H1 (cell line): Measurements from ENCODE around the gene DIP2B. TPM values are rescaled to one million over a fixed set of nuclear protein-coding genes. Genes with fewer than 3 reads are reported as not detected.

Source experiments
- CTCF ChIA-PET: fragments of 300-600 bp; sonication (Branson Sonifier 250); formaldehyde crosslinking; loops from one replicate; lab custom pipeline; 2021; ENCODE audit not compliant: partially characterized antibody; lab: Charles Lee
- POLR2A ChIA-PET: fragments of 300-600 bp; sonication (Branson Sonifier 250); formaldehyde crosslinking; loops from one replicate; lab custom pipeline; 2021; ENCODE audit warnings: inconsistent platforms; ENCODE audit not compliant: partially characterized antibody; lab: Charles Lee
- DNase-seq, 2 experiments: peaks; one replicate each; pipeline versions ENCODE4 v3.0.0 to v3.0.0-alpha.2; 2010 to 2022; ENCODE audit warnings: low spot score in 2 of 2, low read depth in 1 of 2, mixed read lengths in 1 of 2
- FAIRE-seq: peaks from 2 replicates; lab custom pipeline; 2011; peaks lifted over from hg19 to GRCh38; lab: Jason Lieb, UNC
- H2AFZ ChIP-seq: 2 replicates; pipeline ENCODE4 v1.8.1; 2012; ENCODE audit warnings: low read length, inconsistent platforms
- H2AK5ac ChIP-seq: 2 replicates; pipeline ENCODE4 v1.6.1; 2013; ENCODE audit warnings: low read depth, low read length
- H2BK120ac ChIP-seq: replicated peaks from 2 replicates; pipeline ENCODE3; 2013; ENCODE audit warnings: low read depth, low read length, inconsistent platforms
- H2BK12ac ChIP-seq: 2 replicates; pipeline ENCODE4 v1.6.1; 2013; ENCODE audit warnings: low read depth, low read length
- H2BK15ac ChIP-seq: 2 replicates; pipeline ENCODE4 v1.6.1; 2013; ENCODE audit warnings: low read length
- H2BK20ac ChIP-seq: 2 replicates; pipeline ENCODE4 v1.6.1; 2013; ENCODE audit warnings: low read length
- H2BK5ac ChIP-seq: 2 replicates; pipeline ENCODE4 v1.6.1; 2013; ENCODE audit warnings: low read depth, low read length
- H3K14ac ChIP-seq: 2 replicates; pipeline ENCODE4 v1.6.1; 2013; ENCODE audit warnings: inconsistent platforms; ENCODE audit not compliant: insufficient read length
- H3K18ac ChIP-seq: 2 replicates; pipeline ENCODE4 v1.6.1; 2013; ENCODE audit warnings: low read length; ENCODE audit errors: extremely low read depth
- H3K23ac ChIP-seq: 2 replicates; pipeline ENCODE4 v1.6.1; 2013; ENCODE audit warnings: inconsistent platforms; ENCODE audit not compliant: insufficient read length
- H3K23me2 ChIP-seq: 2 replicates; pipeline ENCODE4 v1.6.1; 2013; ENCODE audit warnings: low read depth, low read length
- H3K27ac ChIP-seq: 2 replicates; pipeline ENCODE4 v1.6.1; 2011; ENCODE audit warnings: low read depth, low read length, inconsistent platforms
- H3K27me3 ChIP-seq, 4 experiments: replicated peaks in 1 of 4; 1 replicate in 1 of 4; 2 replicates in 3 of 4; pipeline versions ENCODE4 v1.6.1 to v1.8.1; 2011 to 2013; ENCODE audit warnings: low read length in 3 of 4, mild to moderate bottlenecking in 3 of 4, inconsistent platforms in 2 of 4, mixed read lengths in 2 of 4, moderate library complexity in 1 of 4; ENCODE audit not compliant: control insufficient read depth in 3 of 4, insufficient read depth in 3 of 4; ENCODE audit errors: extremely low read depth in 1 of 4
- H3K36me3 ChIP-seq, 4 experiments: 2 replicates each; pipeline versions ENCODE4 v1.6.1 to v1.8.1; 2011 to 2013; ENCODE audit warnings: mild to moderate bottlenecking in 4 of 4, low read length in 3 of 4, moderate library complexity in 2 of 4, control low read depth in 1 of 4, inconsistent platforms in 1 of 4; ENCODE audit not compliant: insufficient read depth in 4 of 4, control insufficient read depth in 2 of 4
- H3K4ac ChIP-seq: replicated peaks from 2 replicates; pipeline ENCODE3; 2013; ENCODE audit warnings: low read length, low read depth, mixed read lengths, inconsistent platforms; ENCODE audit not compliant: insufficient read length
- H3K4me1 ChIP-seq, 4 experiments: replicated peaks in 1 of 4; 1 replicate in 1 of 4; 2 replicates in 3 of 4; pipeline versions ENCODE4 v1.6.1 to v1.8.1; 2011 to 2013; ENCODE audit warnings: low read length in 3 of 4, inconsistent platforms in 2 of 4, mixed read lengths in 1 of 4; ENCODE audit not compliant: insufficient read depth in 4 of 4, control insufficient read depth in 3 of 4
- H3K4me2 ChIP-seq, 2 experiments: 2 replicates each; pipeline versions ENCODE4 v1.6.1 to v1.8.1; 2011 to 2013; ENCODE audit warnings: low read depth in 2 of 2, low read length in 2 of 2, control low read depth in 1 of 2, inconsistent platforms in 1 of 2, mild to moderate bottlenecking in 1 of 2; ENCODE audit not compliant: insufficient read depth in 1 of 2
- H3K4me3 ChIP-seq, 4 experiments: fragments of 200-600, 300-600 bp in 1 of 4; sonication (generic), shearing (Covaris generic), sonication (Bioruptor Twin) in 1 of 4; 2 replicates each; pipeline versions ENCODE4 v1.5.1 to v1.8.1; 2011 to 2016; ENCODE audit warnings: low read length in 4 of 4, low read depth in 3 of 4, control low read depth in 2 of 4, inconsistent platforms in 2 of 4, mild to moderate bottlenecking in 2 of 4, mixed read lengths in 1 of 4, moderate library complexity in 1 of 4; ENCODE audit not compliant: insufficient read depth in 2 of 4; ENCODE audit errors: extremely low read depth in 1 of 4
- H3K56ac ChIP-seq: replicated peaks from 2 replicates; pipeline ENCODE3; 2013; ENCODE audit warnings: low read depth, mild to moderate bottlenecking, mixed read lengths, low read length, inconsistent platforms; ENCODE audit not compliant: insufficient read length
- H3K79me1 ChIP-seq: 2 replicates; pipeline ENCODE4 v1.6.1; 2013; ENCODE audit warnings: low read depth, low read length, control low read depth
- H3K79me2 ChIP-seq, 2 experiments: 2 replicates each; pipeline versions ENCODE4 v1.6.1 to v1.8.1; 2012 to 2013; ENCODE audit warnings: low read length in 2 of 2, mild to moderate bottlenecking in 2 of 2, inconsistent platforms in 1 of 2; ENCODE audit not compliant: insufficient read depth in 2 of 2, control insufficient read depth in 1 of 2
- H3K9ac ChIP-seq, 4 experiments: replicated peaks in 1 of 4; 1 replicate in 1 of 4; 2 replicates in 3 of 4; pipeline versions ENCODE4 v1.6.1 to v1.8.1; 2011 to 2013; ENCODE audit warnings: low read depth in 3 of 4, low read length in 3 of 4, control low read depth in 2 of 4, mild to moderate bottlenecking in 2 of 4, moderate library complexity in 2 of 4, inconsistent platforms in 1 of 4; ENCODE audit errors: extremely low read depth in 1 of 4
- H3K9me3 ChIP-seq, 2 experiments: 2 replicates each; pipeline versions ENCODE4 v1.6.1 to v1.8.1; 2012 to 2013; ENCODE audit warnings: mild to moderate bottlenecking in 2 of 2, moderate library complexity in 2 of 2, control low read depth in 1 of 2, inconsistent platforms in 1 of 2, low read depth in 1 of 2, low read length in 1 of 2, mixed read lengths in 1 of 2; ENCODE audit not compliant: insufficient read depth in 2 of 2
- H4K20me1 ChIP-seq, 2 experiments: replicated peaks in 1 of 2; 2 replicates each; pipeline versions ENCODE3 to v1.8.1; 2011 to 2013; ENCODE audit warnings: inconsistent platforms in 2 of 2, low read length in 2 of 2, mild to moderate bottlenecking in 1 of 2; ENCODE audit not compliant: insufficient read depth in 2 of 2, control insufficient read depth in 1 of 2
- H4K5ac ChIP-seq: 2 replicates; pipeline ENCODE4 v1.6.1; 2013; ENCODE audit warnings: low read length, low read depth, mixed read lengths, inconsistent platforms; ENCODE audit not compliant: insufficient read length
- H4K8ac ChIP-seq: 2 replicates; pipeline ENCODE4 v1.8.0; 2013; ENCODE audit warnings: mild to moderate bottlenecking, moderate library complexity, low read length, inconsistent platforms; ENCODE audit not compliant: insufficient read depth; ENCODE audit errors: extremely low read depth
- H4K91ac ChIP-seq: replicated peaks from 2 replicates; pipeline ENCODE3; 2013; ENCODE audit warnings: low read length, mixed read lengths, inconsistent platforms; ENCODE audit not compliant: insufficient read length
- GTF2F1 ChIP-seq: IDR thresholded peaks from 2 replicates; pipeline ENCODE4 v1.6.1; 2012; ENCODE audit warnings: low read depth, low read length, improper control_type of control experiment, borderline replicate concordance
- SAP30 ChIP-seq: fragments of 300-600 bp; sonication (generic); IDR thresholded peaks from 2 replicates; pipeline ENCODE4 v1.7.1; 2012; ENCODE audit warnings: low read length, moderate library complexity, mild to moderate bottlenecking, inconsistent platforms; ENCODE audit not compliant: insufficient read depth, insufficient replicate concordance
- WGBS, 2 experiments: shearing (Covaris generic) in 1 of 2; methylation state at CpG; one replicate each; pipeline versions ENCODE4 v1.1.6 to v1.1.7; 2013 to 2015; ENCODE audit warnings: low lambda C conversion rate in 2 of 2, mixed read lengths in 2 of 2, inconsistent platforms in 1 of 2, low coverage in 1 of 2, missing lambda C conversion rate in 1 of 2; ENCODE audit not compliant: insufficient replicate concordance in 2 of 2, insufficient coverage in 1 of 2, insufficient read length in 1 of 2; ENCODE audit errors: extremely low coverage in 1 of 2, missing lambda C conversion rate in 1 of 2; 5-methylcytosine and 5-hydroxymethylcytosine counted together
- polyA plus RNA-seq, 7 experiments: library from polyadenylated mRNA; depleted of rRNA in 3 of 7; stranded (reverse) in 5 of 7; unstranded in 2 of 7; fragments of >200 nt in 5 of 7; fragments of 200-250 nt in 2 of 7; gene quantifications; 1 replicate in 5 of 7; 2 replicates in 1 of 7; 4 replicates in 1 of 7; pipeline versions ENCODE4 v1.2.1 to v1.2.3, GENCODE V29; 2011 to 2013; ENCODE audit warnings: missing spikeins in 2 of 7, mixed read lengths in 2 of 7
- total RNA-seq: library from RNA; stranded (reverse); fragmentation: NEBNext Ultra II Directional; extraction: Animal tissue kit (Norgen Biotek cat#: 25700); gene quantifications from 2 replicates; pipeline ENCODE4 v1.2.1, GENCODE V29; 2021

Gene DIP2B
- total and polyA plus RNA-seq, 2 of the 8 experiments (the other 6 are each of a cell fraction or from before 2014, with no cell fraction given), result 11.1 to 29.6 TPM

GRCh38 chr12:50728841-50729240, 224.1 kb downstream of the DIP2B start:
- WGBS, 2 experiments, result 84% methylated on average over 4 of the region's 4 CpGs; no CpG with 5 or more reads in 1 of the 2 experiments
- Histone ChIP-seq H3K23me2 (no peaks in the 10 kb centered on the region), H3K9me3 (no peaks in the 10 kb centered on the region), H2BK120ac (no peak overlapping the region), H3K9ac (no peak overlapping the region), H4K5ac (no peak overlapping the region), H2BK20ac (no peak overlapping the region), H3K56ac (no peak overlapping the region), H3K4me2 (no peak overlapping the region), H3K14ac (no peak overlapping the region), H3K36me3 (peaks cover 10 to 44% (median 34%) of the 10 kb centered on the region in 4 experiments), H3K4me3 (no peak overlapping the region), H3K79me2 (no peaks in the 10 kb centered on the region), H4K20me1 (peaks cover 0 to 1% of the 10 kb centered on the region in 2 experiments), H3K4me1 (no peaks in the 10 kb centered on the region), H3K4ac (no peak overlapping the region), H3K27me3 (no peaks in the 10 kb centered on the region), H2AFZ (no peak overlapping the region), H2AK5ac (no peak overlapping the region), H4K8ac (no peak overlapping the region), H2BK15ac (no peak overlapping the region), H3K79me1 (no peaks in the 10 kb centered on the region), H3K23ac (no peak overlapping the region), H3K27ac (no peak overlapping the region), H2BK12ac (no peak overlapping the region), H4K91ac (no peak overlapping the region), H2BK5ac (no peak overlapping the region), H3K18ac (no peak overlapping the region)
- FAIRE-seq (no peak), DNase-seq (no peak)
- TF ChIP-seq GTF2F1 (no peak), SAP30 (no peak)
- POLR2A ChIA-PET, result no interaction called here
- CTCF ChIA-PET, result interaction anchor here (0.6 to 1.0 kb wide), 3 partner anchors 13 to 298 kb away, joined by 3 read pairs; partner anchors contain the start of gene SLC11A2
